Keratinocyte (primary cell): ENCODE measurements around the gene TNFAIP8L2. TPM values are rescaled to one million over a fixed set of nuclear protein-coding genes. Genes with fewer than 3 reads are reported as not detected.

Experiments
- DNase-seq: peaks from one replicate; pipeline ENCODE4 v3.0.0-alpha.2; 2011; ENCODE audit warnings: low read depth, missing footprints, low spot score
- FAIRE-seq: peaks from 2 replicates; lab custom pipeline; 2011; peaks lifted over from hg19 to GRCh38; lab: Jason Lieb, UNC
- H2AFZ ChIP-seq: 2 replicates; pipeline ENCODE4 v1.6.0; 2012; ENCODE audit warnings: low read length, control low read depth, inconsistent platforms; ENCODE audit not compliant: control insufficient read depth
- H3K27ac ChIP-seq: 2 replicates; pipeline ENCODE4 v1.5.1; 2011; ENCODE audit warnings: low read length; ENCODE audit not compliant: control insufficient read depth, insufficient read depth
- H3K27me3 ChIP-seq: 3 replicates; pipeline ENCODE4 v1.6.0; 2011; ENCODE audit warnings: low read length; ENCODE audit not compliant: control insufficient read depth, insufficient read depth; ENCODE audit errors: extremely low read depth
- H3K36me3 ChIP-seq, 2 experiments: 2 replicates in 1 of 2; 3 replicates in 1 of 2; pipeline ENCODE4 v1.5.1; 2011; ENCODE audit warnings: low read length in 2 of 2, mild to moderate bottlenecking in 1 of 2; ENCODE audit not compliant: control insufficient read depth in 2 of 2, insufficient read depth in 2 of 2; ENCODE audit errors: extremely low read depth in 1 of 2
- H3K4me1 ChIP-seq: 3 replicates; pipeline ENCODE4 v1.5.1; 2011; ENCODE audit warnings: low read length; ENCODE audit not compliant: control insufficient read depth, insufficient read depth; ENCODE audit errors: extremely low read depth
- H3K4me2 ChIP-seq: 3 replicates; pipeline ENCODE4 v1.6.0; 2011; ENCODE audit warnings: low read depth, low read length; ENCODE audit not compliant: control insufficient read depth, insufficient read depth; ENCODE audit errors: extremely low read depth
- H3K4me3 ChIP-seq, 3 experiments: fragments of 200-600 bp in 1 of 3; sonication (generic) in 1 of 3; 2 replicates in 2 of 3; 3 replicates in 1 of 3; pipeline ENCODE4 v1.5.1; 2011 to 2016; ENCODE audit warnings: low read length in 3 of 3, mild to moderate bottlenecking in 3 of 3, control low read depth in 2 of 3, inconsistent platforms in 1 of 3, low read depth in 1 of 3, mixed read lengths in 1 of 3, mixed run types in 1 of 3, moderate library complexity in 1 of 3; ENCODE audit not compliant: control insufficient read depth in 2 of 3, insufficient read depth in 2 of 3; ENCODE audit errors: extremely low read depth in 1 of 3
- H3K79me2 ChIP-seq: 2 replicates; pipeline ENCODE4 v1.6.0; 2012; ENCODE audit warnings: low read length; ENCODE audit not compliant: control insufficient read depth, insufficient read depth
- H3K9ac ChIP-seq: 3 replicates; pipeline ENCODE4 v1.6.0; 2011; ENCODE audit warnings: low read length; ENCODE audit not compliant: control insufficient read depth, insufficient read depth; ENCODE audit errors: extremely low read depth
- H3K9me1 ChIP-seq: 3 replicates; pipeline ENCODE4 v1.6.0; 2011; ENCODE audit warnings: low read length; ENCODE audit not compliant: control insufficient read depth, insufficient read depth; ENCODE audit errors: extremely low read depth
- H3K9me3 ChIP-seq: 2 replicates; pipeline ENCODE4 v1.5.1; 2012; ENCODE audit warnings: low read depth, low read length; ENCODE audit not compliant: control insufficient read depth
- H4K20me1 ChIP-seq: 3 replicates; pipeline ENCODE4 v1.6.0; 2011; ENCODE audit warnings: low read length; ENCODE audit not compliant: control insufficient read depth, insufficient read depth; ENCODE audit errors: extremely low read depth
- EZH2 ChIP-seq: IDR thresholded peaks from one replicate; pipeline ENCODE4 v1.6.1; 2012; ENCODE audit warnings: inconsistent platforms, mild to moderate bottlenecking, low read length, moderate library complexity
- dilution Hi-C: fragments of 300-500 bp; cut with MboI; formaldehyde crosslinking; loops from one replicate; pipeline ENCODE4 v1.7.0; 2020; ENCODE audit warnings: low sequenced_read_pairs; ENCODE audit not compliant: extremely low pct_ligation_motif_present
- polyA plus RNA-seq, 5 experiments: library from polyadenylated mRNA; depleted of rRNA in 3 of 5; stranded (reverse) in 3 of 5; stranded (forward) in 1 of 5; unstranded in 1 of 5; fragments of >200 nt; gene quantifications; 1 replicate in 1 of 5; 2 replicates in 3 of 5; 3 replicates in 1 of 5; pipeline versions ENCODE4 v1.2.1 to v1.2.3, GENCODE V29; 2011 to 2012; ENCODE audit warnings: missing spikeins in 2 of 5, low read depth in 1 of 5, low replicate concordance in 1 of 5
- TF ChIP-seq, protein P1 (sequence below), 3 experiments: IDR thresholded peaks in 1 of 3; conservative IDR thresholded peaks in 1 of 3; optimal IDR thresholded peaks in 1 of 3; 2 replicates in 2 of 3; 3 replicates in 1 of 3; pipeline versions ENCODE3 to v1.5.1; 2011; ENCODE audit warnings: low read length in 3 of 3, mild to moderate bottlenecking in 3 of 3, moderate library complexity in 2 of 3, control low read depth in 1 of 3, inconsistent platforms in 1 of 3; ENCODE audit not compliant: insufficient read depth in 2 of 3; ENCODE audit errors: extremely low read depth in 1 of 3

TNFAIP8L2 gene
- polyA plus RNA-seq, 1 donor (not counting 4 experiments of a cell fraction or from before 2014, with no cell fraction given): not detected

- Histone ChIP-seq H3K79me2 (no peaks in the 10 kb centered on the region), H3K36me3 (no peaks in the 10 kb centered on the region), H3K27me3 (no peaks in the 10 kb centered on the region), H3K27ac (no peak overlapping the region), H2AFZ (no peak overlapping the region), H3K9ac (no peak overlapping the region), H3K9me3 (no peaks in the 10 kb centered on the region), H3K4me2 (no peak overlapping the region), H3K9me1 (no peaks in the 10 kb centered on the region), H3K4me1 (no peaks in the 10 kb centered on the region), H3K4me3 (no peak overlapping the region), H4K20me1 (no peaks in the 10 kb centered on the region)
- dilution Hi-C loops: no loop called here
- DNase-seq: no peak
- TF ChIP-seq, protein P1, sequence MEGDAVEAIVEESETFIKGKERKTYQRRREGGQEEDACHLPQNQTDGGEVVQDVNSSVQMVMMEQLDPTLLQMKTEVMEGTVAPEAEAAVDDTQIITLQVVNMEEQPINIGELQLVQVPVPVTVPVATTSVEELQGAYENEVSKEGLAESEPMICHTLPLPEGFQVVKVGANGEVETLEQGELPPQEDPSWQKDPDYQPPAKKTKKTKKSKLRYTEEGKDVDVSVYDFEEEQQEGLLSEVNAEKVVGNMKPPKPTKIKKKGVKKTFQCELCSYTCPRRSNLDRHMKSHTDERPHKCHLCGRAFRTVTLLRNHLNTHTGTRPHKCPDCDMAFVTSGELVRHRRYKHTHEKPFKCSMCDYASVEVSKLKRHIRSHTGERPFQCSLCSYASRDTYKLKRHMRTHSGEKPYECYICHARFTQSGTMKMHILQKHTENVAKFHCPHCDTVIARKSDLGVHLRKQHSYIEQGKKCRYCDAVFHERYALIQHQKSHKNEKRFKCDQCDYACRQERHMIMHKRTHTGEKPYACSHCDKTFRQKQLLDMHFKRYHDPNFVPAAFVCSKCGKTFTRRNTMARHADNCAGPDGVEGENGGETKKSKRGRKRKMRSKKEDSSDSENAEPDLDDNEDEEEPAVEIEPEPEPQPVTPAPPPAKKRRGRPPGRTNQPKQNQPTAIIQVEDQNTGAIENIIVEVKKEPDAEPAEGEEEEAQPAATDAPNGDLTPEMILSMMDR (optimal IDR thresholded peaks at IDR 0.05 in 1 of 3, IDR thresholded peaks at IDR 0.05 in 1 of 3, conservative IDR thresholded peaks at IDR 0.05 in 1 of 3; ENCODE audit: extremely low read depth in 1 of 3, insufficient read depth in 2 of 3, low read length in 3 of 3): no peak
- TF ChIP-seq EZH2: no peak
- no peak for FAIRE-seq
Observed at GRCh38 chr1:151108331-151108730, 48.1 kb upstream of the TNFAIP8L2 start.

GRCh38 chr1:151113877-151114276, 42.6 kb upstream of the TNFAIP8L2 start:
- Histone ChIP-seq H3K36me3 (peaks cover 0 to 5% of the 10 kb centered on the region in 2 experiments), H3K9me1 (no peaks in the 10 kb centered on the region), H3K79me2 (no peaks in the 10 kb centered on the region), H3K27ac (no peak overlapping the region), H3K27me3 (no peaks in the 10 kb centered on the region), H3K4me3 (no peak overlapping the region), H3K9me3 (no peaks in the 10 kb centered on the region), H4K20me1 (no peaks in the 10 kb centered on the region), H3K9ac (no peak overlapping the region), H2AFZ (no peak overlapping the region), H3K4me1 (no peaks in the 10 kb centered on the region), H3K4me2 (no peak overlapping the region)
- TF ChIP-seq, protein P1 (optimal IDR thresholded peaks at IDR 0.05 in 1 of 3, IDR thresholded peaks at IDR 0.05 in 1 of 3, conservative IDR thresholded peaks at IDR 0.05 in 1 of 3; ENCODE audit: extremely low read depth in 1 of 3, insufficient read depth in 2 of 3, low read length in 3 of 3): no peak
- no peak for TF ChIP-seq EZH2
- DNase-seq (no peak), FAIRE-seq (no peak)
- dilution Hi-C loops: no loop called here
